HG03521 (cell line): Measurements from ENCODE around the gene LAMA5.
A peak's percentile ranks its signal among the peaks of the same experiment; 100 is the strongest.

ENCODE experiments used
- ATAC-seq: cut with Tn5 transposase; IDR thresholded peaks from one replicate; pipeline ENCODE4 v1.9.1; 2021; ENCODE audit warnings: mild to moderate bottlenecking, moderate library complexity; ENCODE audit not compliant: unreplicated experiment

The LAMA5 gene, protein sequence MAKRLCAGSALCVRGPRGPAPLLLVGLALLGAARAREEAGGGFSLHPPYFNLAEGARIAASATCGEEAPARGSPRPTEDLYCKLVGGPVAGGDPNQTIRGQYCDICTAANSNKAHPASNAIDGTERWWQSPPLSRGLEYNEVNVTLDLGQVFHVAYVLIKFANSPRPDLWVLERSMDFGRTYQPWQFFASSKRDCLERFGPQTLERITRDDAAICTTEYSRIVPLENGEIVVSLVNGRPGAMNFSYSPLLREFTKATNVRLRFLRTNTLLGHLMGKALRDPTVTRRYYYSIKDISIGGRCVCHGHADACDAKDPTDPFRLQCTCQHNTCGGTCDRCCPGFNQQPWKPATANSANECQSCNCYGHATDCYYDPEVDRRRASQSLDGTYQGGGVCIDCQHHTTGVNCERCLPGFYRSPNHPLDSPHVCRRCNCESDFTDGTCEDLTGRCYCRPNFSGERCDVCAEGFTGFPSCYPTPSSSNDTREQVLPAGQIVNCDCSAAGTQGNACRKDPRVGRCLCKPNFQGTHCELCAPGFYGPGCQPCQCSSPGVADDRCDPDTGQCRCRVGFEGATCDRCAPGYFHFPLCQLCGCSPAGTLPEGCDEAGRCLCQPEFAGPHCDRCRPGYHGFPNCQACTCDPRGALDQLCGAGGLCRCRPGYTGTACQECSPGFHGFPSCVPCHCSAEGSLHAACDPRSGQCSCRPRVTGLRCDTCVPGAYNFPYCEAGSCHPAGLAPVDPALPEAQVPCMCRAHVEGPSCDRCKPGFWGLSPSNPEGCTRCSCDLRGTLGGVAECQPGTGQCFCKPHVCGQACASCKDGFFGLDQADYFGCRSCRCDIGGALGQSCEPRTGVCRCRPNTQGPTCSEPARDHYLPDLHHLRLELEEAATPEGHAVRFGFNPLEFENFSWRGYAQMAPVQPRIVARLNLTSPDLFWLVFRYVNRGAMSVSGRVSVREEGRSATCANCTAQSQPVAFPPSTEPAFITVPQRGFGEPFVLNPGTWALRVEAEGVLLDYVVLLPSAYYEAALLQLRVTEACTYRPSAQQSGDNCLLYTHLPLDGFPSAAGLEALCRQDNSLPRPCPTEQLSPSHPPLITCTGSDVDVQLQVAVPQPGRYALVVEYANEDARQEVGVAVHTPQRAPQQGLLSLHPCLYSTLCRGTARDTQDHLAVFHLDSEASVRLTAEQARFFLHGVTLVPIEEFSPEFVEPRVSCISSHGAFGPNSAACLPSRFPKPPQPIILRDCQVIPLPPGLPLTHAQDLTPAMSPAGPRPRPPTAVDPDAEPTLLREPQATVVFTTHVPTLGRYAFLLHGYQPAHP (N-terminal part only)

DNA sequence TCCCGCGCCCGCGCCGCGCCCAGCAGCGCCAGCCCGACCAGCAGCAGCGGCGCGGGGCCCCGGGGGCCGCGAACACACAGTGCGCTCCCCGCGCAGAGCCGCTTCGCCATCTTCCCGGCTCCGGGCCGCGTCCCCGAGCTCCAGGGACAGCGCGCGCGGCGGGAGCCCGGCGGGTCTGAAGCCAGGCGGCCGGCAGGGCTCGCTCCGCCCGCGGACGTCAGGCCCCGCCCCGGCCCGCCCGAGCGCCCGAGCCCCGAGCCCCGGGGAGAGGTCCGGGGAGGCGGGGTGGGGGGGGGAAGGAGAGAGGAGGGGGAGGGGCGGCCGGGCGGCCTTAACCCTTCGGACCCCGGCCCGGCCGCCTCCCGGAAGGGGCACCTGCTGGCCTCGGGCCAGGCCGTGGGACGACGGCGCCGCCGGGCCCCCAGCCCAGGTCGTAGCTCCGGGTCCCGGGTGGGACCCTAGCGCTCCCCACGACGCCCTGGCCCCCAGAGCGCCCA is at the start of gene LAMA5:
Gene LAMA5 (minus strand): TSS at position 177 of the 497 bp plus-strand sequence. CDS start 67 bp downstream, at position 110.
- ATAC-seq = no peak

DNA sequence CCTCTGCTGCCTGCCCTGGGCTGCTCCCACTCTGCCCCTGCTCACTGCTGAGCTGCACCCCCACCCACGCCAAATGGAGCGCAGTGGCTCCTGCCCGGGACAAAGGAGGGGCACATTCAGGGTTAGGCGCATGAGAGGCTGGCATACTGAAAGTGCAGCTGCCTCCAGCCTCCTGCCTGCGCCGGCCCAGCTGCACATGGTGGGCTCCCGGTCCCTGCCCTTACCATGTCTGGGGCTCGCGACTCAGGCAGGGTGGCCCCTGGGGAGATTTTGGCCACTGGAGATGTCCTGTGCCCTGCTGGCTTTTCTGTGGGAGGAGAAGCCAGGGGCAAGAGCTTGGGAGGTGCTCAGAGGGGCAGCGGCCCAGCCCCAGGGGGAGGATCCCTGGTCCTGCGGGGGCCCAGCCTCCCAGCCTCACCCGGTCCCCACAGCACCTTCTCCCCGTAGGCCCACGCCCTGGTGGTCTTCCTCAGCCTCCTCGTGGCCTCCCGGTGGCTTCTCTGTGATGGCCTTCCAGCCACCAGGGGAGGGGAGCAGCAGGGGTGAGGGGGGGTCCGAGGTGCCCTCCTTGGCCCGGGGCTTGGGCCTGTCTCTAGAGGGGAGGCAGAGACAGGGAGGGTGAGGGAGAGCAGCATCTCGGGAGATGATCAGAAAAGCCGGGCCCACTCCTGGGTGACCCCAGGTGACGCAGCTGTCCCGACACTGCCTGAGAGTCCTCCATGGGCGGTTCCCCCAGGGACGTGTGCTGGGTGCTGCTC is 48.4 kb upstream of the LAMA5 start:
- ATAC-seq = no peak

GRCh38 chr20:62413896-62414481 is 46.9 kb upstream of the LAMA5 start:
- no peak for ATAC-seq

GRCh38 chr20:62413025-62413570 is 46.0 kb upstream of the LAMA5 start:
- ATAC-seq = no peak

- no peak for ATAC-seq
These were observed 45.3 kb upstream of the LAMA5 start for GRCh38 chr20:62412194-62413024.

GRCh38 chr20:62411479-62412193 is 44.5 kb upstream of the LAMA5 start:
- no peak for ATAC-seq

DNA sequence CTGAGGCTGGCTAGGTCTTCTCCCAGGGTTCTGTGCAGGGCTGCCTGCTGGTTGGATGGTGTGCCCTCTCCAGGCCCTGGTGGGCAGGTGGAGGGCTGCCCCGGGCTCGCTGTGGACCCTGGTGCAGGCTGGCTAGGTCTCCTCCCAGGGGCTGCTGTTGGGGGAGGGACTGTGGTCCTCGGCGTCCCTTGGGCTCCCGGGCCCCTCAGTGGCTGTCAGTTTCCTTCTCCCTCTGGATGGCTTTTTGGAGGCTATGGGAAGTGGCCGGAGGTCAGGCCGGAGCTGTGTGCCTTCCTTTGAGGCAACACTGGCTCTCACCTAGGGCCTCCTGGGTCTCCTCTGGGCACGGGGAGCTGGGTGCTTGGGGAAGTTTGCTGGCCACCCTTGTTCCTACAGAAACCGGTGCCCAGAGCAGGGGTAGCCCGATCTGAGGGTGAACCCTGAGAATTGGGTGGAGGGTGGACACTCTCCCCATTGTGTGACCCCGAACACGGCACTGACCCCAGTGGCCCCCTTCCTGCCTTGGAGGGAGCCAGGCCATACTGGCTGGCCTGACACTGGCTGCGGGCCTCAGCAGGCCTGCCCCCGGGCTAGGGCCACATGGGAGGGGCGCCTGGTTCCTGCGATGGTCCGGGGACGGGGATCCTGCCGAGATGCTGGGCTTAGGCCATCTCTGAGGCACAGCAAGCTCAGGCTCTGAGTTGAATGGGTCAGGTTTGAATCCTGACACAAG is 43.8 kb upstream of the LAMA5 start:
- no peak for ATAC-seq

DNA sequence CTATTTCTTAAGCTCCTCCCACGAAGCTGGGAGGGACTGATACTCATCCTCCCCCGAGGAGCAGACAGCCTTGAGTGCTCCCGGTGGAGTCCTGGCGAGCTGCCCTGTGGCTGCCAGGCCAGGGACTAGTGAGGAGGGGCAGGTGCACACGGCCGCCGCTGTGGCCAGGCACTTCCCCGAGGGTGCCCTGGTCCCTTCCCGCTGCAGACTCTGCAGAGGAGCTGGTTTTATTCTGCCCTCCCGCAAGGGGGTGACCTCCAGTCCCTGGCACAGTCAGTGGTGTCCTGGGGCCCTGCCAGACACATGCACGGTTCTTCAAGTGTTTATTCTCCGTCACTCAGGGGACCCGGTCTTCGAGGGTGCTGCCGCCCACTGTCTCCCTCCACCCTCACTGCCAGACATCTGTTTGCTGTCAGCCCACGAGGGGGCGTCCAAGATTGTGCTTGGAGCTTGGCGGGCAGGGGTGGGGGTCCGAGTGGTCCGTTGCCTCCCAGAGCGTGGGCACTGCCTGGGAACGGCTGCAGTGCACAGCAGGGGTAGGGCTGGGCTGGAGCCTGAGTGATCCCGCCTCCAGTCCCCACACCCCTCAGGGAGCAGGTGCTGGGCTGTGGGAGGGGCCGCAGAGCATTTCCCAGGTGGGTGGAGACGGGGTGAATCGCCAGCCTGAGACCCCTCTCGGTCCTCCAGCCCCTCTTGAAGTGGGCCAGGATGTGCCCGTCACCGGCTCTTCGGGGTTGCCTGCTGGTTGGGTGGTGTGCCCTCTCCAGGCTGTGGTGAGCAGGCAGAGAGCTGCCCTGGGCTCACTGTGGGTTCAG is 43.0 kb upstream of the LAMA5 start:
- ATAC-seq = no peak

- no peak for ATAC-seq
These were observed 42.2 kb upstream of the LAMA5 start for GRCh38 chr20:62409086-62409853.

GRCh38 chr20:62408640-62409039 is 41.5 kb upstream of the LAMA5 start:
- ATAC-seq = no peak

- no peak for ATAC-seq
These were observed 40.9 kb upstream of the LAMA5 start for GRCh38 chr20:62408055-62408454.

DNA sequence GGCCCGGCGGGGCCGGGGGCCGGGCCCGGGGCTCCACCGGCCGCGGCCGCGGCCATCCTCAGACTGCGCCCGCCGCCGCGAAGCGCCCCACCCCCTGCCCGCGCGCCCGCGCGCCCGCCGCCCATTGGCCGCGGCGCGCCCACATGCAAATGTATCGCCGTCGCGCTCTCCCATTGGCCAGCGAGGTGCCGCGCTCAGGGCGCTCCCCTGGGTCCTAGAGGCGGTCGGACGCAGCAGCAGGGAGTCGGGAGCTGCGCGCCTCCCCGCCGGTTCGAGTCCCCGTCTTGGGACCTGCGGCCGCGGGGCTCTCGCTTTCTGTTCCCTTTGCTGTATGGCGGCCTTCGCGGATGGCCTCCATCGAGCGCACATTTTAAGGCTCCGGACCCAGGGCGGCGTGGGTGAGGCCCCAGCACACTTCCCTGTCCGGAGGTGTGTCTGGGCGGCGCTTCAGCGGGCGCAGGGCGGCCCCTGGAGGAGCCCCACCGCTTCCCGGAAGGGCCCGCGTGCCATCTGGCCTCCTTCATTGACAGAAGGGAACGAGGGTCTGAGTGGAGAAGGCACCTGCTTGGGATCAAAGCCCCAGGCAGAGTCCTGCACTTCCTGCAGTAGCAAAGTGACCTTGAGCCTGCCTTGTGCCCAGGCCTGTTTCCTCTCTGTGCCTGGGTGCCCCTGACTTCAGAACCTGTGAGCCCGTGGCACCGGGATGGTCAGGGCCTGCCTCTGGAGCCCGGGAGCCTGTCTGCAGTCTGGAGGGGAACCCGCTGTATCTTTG is 40.3 kb upstream of the LAMA5 start, which contains the start of gene CABLES2:
Gene CABLES2 (minus strand): TSS at position 65 of the 772 bp plus-strand sequence. CDS start 9 bp downstream, at position 56.
- ATAC-seq = peak; percentile 86

DNA sequence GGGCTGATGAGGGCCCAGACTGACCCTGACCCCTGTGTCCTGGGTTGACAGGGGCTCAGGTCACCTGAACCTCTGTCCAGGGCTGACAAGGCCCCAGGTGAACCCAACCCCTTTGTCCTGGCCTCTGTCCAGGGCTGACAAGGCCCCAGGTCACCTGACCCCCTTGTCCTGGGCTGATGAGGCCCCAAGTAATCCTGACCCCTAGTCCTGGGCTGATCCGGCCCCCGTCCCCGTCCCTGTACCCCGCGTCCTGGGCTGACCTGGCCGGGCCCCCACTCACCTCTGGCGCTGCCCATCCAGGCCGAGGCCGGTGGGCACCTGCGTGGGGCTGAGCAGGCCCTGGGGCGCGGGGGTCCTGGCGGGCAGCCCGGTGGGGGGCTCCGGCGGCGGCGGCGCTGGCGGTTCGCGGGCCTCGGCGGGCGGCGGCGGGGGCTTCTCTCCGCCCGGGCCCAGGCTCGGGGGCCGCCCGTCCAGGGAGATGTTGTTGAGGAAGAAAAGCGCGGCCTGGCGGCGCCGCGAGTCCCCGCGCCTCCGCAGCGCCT is 39.6 kb upstream of the LAMA5 start:
- ATAC-seq = peak; percentile 1

- ATAC-seq = no peak
These were observed 38.9 kb upstream of the LAMA5 start for GRCh38 chr20:62405981-62406513.
